GM21367 (cell line): ENCODE measurements around the gene RPL29.

Experiments used
- ATAC-seq: cut with Tn5 transposase; IDR thresholded peaks from one replicate; pipeline ENCODE4 v1.9.1; 2021; ENCODE audit not compliant: unreplicated experiment

RPL29 gene

DNA sequence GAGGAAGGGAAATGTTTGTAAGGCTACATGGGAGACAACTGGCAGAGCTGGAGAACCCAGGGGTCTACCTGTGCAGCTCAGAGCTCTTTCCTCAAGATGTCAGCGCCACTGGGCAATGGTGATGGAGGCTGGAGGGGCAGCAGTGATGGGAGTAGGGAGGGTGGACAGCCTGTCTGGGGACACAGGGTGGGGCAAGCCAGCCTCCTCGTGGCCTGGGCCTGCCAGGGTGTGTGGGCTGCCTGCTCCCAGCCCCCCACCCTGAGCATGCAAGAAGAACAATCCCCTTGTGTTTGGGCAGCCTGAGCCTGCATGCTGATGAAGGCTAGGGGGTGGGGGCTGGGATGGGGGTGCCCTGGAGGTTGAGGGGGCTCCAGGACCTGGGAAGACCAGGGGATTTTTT, 29.7 kb downstream of the RPL29 start:
- no peak for ATAC-seq

DNA sequence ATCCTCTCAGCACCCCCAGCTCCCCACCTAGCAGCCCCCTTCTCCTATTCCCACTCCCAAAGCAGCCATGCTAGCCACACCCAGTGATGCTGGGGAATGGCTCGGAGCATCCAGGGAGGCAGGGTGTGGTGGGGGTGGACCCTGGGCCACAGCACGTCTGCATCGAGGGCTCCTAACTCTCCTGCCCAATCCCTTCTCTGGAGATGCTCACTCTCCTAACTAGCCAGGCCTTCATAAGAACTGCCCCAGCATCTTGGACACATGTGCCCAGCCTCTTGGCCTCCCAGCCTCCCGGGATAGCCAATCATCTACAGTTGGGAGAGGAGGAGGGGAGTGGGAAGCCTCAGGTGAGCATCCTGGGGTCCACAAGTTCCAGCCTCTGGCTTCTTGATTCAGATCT, 31.2 kb downstream of the RPL29 start:
- ATAC-seq = no peak

DNA sequence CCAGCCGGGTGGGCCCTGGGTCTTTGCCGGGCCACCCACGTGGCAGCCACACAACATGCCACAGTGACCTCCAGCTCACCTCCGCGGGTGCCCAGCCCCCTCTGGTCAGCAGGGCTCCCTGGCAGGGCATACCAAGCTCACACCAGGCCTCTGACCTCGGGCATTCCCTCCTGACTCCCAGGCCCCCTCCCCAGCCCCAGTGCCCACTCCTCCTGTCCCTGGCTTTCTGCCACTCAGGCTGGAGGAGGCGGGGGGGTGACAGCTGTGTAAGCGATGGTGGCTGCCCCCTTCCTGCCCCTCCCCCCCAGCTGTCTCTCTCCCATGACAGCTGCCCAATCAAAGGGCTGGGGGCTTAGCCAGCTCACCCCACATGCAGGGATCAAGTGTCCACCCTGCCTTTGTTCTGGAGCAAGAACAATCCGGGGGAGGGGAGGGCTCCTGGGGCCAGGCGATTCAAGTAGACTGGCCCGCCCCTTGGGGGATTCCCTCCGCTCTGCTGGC, 31.7 kb downstream of the RPL29 start:
- no peak for ATAC-seq

DNA sequence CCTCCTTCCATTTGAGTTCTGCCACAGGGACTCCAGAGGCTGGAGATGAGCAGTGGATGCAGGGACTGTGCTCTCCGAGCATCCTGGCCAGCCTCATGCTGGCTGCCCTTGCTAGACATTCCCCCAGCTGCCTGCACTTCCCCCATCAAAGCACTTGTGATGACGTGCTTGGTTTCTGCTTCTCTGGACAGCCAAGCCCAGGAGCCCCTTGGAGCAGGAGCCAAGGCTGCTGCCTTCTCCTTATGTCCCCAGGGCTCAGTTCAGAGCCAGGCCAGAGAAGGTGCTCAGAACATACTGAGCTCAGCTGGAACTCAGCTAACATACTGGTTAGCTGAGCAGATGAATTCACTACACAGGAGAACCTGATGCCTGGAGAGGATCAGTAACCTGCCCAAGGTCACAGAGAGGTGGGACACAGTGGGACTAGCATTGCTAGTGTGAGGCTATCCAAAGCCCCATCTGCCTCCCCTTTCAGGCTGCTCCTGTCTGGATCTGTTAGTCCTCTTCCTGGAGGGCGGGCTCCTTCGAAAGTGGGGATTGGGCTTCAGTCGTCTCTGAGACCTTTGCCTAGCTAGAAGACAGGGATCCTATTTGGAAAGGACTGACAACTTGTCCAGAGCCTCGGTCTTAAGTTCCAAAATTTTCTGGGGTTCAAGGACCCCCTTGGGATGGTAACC, 32.7 kb downstream of the RPL29 start:
- ATAC-seq = no peak

- ATAC-seq = no peak
Observed at GRCh38 chr3:51961602-51962569, 33.8 kb downstream of the RPL29 start.

GRCh38 chr3:51961011-51961410, 34.7 kb downstream of the RPL29 start:
- ATAC-seq = no peak

- no peak for ATAC-seq
Observed at GRCh38 chr3:51960386-51960785, 35.3 kb downstream of the RPL29 start.

DNA sequence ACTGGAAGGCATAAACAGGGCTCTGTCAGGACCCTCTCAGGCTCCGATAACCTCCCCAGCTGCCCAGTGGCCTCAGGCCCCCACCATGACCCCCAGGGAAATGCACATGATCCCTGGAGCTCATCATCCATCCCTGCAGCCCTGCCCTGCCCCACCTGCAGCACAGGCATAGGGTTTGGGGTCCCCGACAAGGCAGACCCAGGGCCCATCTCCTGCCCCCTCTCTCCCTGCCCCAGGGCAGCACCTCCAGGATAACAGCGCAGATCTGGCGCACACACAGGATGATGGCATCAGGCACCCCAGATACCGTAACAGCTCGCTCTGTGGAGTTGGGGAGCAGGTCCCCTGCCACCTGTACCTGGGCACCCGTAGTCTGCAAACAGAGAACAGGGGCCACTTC, 36.0 kb downstream of the RPL29 start:
- ATAC-seq = no peak

DNA sequence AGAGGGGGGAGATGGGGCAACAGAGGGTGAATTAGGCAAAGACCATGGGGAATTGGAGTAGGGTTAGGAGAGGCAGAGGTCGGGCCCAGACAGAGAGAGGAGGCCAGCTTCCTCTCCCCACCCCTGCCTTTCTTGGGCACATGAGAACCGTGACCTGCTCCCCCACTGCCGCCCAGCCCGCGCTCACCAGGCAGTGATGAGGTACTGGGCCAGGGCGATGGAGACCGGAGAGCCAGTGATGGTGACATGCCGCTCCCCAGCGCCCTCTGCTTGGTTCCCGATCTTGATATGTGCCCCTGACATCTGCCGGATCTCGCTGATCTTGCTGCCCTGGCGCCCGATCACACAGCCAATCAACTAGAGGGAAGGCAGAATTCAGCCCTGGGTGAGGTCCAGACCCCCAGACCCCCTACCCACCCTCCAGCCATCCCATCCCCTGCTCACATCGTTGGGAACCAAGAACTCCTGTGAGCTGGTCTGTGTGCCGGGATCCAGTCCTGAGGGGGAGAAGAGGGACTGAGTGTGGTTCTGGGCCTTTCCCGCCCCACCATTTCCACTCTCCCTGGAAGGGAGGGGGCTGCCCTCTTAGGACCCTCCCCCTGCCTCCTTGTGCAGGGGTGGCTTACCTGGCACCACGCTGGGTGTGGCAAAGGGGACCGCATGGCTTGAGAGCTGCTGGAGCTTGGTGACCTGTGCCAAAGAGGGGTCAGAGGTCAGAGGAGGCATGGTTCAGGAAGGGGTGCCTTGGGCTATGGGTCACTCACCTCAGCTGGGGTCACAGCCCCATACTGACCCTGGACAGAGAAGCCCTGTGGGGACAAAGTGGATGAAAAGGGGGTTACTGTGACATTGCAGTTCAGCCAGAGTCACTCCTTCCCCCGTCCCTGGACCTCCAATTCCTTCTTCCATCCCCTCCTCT, 36.8 kb downstream of the RPL29 start:
- no peak for ATAC-seq

- ATAC-seq = no peak
Observed at GRCh38 chr3:51957520-51958205, 38.0 kb downstream of the RPL29 start.

GRCh38 chr3:51955893-51956770, 39.6 kb downstream of the RPL29 start:
- ATAC-seq = no peak

DNA sequence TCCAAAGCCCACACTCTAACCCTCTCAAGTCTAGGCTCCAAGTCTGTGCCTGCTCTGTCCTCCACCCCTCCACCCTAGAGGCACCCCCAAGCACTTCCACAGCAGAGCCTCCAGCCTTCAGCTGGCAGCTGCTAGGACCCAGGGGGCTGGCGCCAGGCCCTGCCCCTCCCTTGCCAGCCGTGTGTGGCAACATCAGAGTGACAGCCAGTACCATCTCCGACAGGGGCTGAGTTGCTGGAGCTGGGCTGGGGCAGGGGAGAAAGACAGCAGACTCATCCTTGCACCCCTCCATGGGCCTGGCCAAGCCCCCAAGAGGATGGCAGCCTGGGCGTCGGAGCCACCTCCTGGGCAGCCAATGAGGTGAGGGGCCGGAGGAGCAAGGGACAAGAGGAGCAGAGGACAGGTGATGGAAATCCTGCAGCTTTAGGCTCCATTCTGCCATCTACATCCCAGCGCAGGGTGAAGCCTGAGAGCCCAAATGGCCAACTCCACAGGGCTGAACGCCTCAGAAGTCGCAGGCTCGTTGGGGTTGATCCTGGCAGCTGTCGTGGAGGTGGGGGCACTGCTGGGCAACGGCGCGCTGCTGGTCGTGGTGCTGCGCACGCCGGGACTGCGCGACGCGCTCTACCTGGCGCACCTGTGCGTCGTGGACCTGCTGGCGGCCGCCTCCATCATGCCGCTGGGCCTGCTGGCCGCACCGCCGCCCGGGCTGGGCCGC, 40.4 kb downstream of the RPL29 start, which contains the start of gene GPR62:
TSS of gene GPR62 (plus strand) at position 207 of the 718 bp plus-strand sequence. CDS start at position 479, 272 bp downstream.
- no peak for ATAC-seq

DNA sequence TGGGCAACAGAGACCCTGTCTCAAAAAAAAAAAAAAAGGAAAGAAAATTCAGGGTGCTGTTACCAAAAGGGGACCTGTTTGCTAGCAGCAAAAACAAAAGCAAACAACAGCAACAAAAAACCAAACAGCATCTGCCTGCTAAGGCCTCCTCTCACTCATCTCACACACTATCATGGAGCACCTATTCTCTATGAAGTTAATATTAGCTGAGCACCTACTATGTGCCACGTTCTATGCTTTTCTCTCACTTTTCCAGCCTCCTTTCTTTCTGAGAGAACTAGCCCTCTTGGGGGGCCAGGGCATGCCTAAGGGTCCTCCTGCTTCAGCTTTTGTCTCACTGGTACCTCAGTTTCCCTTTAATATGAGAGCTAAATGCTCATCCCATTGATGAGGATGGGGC, 41.0 kb downstream of the RPL29 start:
- no peak for ATAC-seq

DNA sequence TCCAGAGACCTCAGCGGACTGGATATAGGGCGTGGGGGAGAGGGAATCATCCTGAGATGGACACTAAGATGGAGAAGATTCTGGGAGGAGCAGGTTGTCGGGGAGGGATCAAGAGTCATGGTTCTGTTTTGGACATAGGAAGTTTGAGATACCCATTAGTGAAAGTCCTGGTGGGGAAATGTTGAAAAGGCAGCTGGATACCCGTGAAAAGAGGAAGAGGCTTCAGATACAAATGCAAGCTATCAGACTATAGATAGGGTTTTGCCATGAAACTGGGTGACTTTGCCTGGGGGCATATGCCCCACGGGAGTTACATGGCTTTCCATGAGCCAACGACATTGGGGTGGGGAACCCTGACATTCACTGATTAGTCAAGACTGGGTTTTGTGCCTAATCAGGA, 41.6 kb downstream of the RPL29 start:
- no peak for ATAC-seq

GRCh38 chr3:51953445-51953844, 42.2 kb downstream of the RPL29 start:
- ATAC-seq = no peak

DNA sequence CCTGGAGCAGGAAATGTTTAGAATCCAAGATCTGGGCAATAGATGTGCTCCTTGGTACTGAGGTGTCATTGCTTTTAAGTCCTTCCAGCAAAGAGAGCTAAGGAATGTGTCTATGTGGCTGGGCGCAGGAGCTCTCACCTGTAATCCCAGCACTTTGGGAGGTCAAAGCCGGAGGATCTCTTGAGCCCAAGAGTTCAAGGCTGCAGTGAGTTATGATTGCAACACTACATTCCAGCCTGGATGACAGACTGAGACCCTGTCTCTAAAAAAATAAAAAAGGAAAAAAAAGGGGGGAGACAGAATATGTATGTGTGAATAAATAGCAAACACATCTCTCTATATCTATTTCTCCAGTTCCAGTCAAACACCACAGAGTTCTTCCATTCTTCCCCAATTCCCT, 44.8 kb downstream of the RPL29 start:
- no peak for ATAC-seq

- no peak for ATAC-seq
Observed at GRCh38 chr3:51949121-51949520, 46.6 kb downstream of the RPL29 start.

GRCh38 chr3:51948016-51948580, 47.6 kb downstream of the RPL29 start:
- no peak for ATAC-seq
